Calu3 (cell line): ENCODE results near the gene WIPI1. TPM values are rescaled to one million over a fixed set of nuclear protein-coding genes. Genes with fewer than 3 reads are reported as not detected.
A peak's percentile ranks its signal among the peaks of the same experiment; 100 is the strongest.

Experiments
- BruUV-seq: library from RNA; stranded (reverse); fragments of 400-500 nt; replicated peaks from 2 replicates; lab custom pipeline; 2021; lab: Mats Ljungman, UMichigan
- CTCF ChIA-PET: fragments of 300-600 bp; sonication (Branson Sonifier 250); formaldehyde crosslinking; loops from one replicate; lab custom pipeline; 2022; ENCODE audit warnings: antibody characterized with exemption; lab: Charles Lee
- DNase-seq: peaks from one replicate; pipeline ENCODE4 v3.0.0; 2022
- H3K27ac Mint-ChIP-seq: one replicate; pipeline ENCODE4 v1.8.0; 2022; ENCODE audit warnings: mixed read lengths; ENCODE audit not compliant: unreplicated experiment
- H3K27me3 Mint-ChIP-seq: one replicate; pipeline ENCODE4 v1.8.0; 2022; ENCODE audit warnings: mixed read lengths; ENCODE audit not compliant: unreplicated experiment
- H3K36me3 Mint-ChIP-seq: one replicate; pipeline ENCODE4 v1.8.0; 2022; ENCODE audit warnings: mild to moderate bottlenecking, moderate library complexity, mixed read lengths; ENCODE audit not compliant: insufficient read depth, unreplicated experiment
- H3K4me1 Mint-ChIP-seq: one replicate; pipeline ENCODE4 v1.8.0; 2022; ENCODE audit warnings: mild to moderate bottlenecking, low read depth, mixed read lengths; ENCODE audit not compliant: unreplicated experiment
- H3K4me3 Mint-ChIP-seq: one replicate; pipeline ENCODE4 v1.8.0; 2022; ENCODE audit warnings: mild to moderate bottlenecking, low read depth, moderate library complexity, mixed read lengths; ENCODE audit not compliant: unreplicated experiment
- H3K9me3 Mint-ChIP-seq: one replicate; pipeline ENCODE4 v1.8.0; 2022; ENCODE audit warnings: low read depth, mixed read lengths; ENCODE audit not compliant: unreplicated experiment
- CTCF ChIP-seq: fragments of 200-600 bp; IDR thresholded peaks from one replicate; pipeline ENCODE4 v1.8.0; 2022; ENCODE audit warnings: antibody characterized with exemption; ENCODE audit not compliant: unreplicated experiment
- intact Hi-C: fragments of 100-400 bp; cut with micrococcal nuclease; formaldehyde crosslinking; loops from one replicate; pipeline ENCODE4 v1.10.0; 2022; ENCODE audit not compliant: unreplicated experiment
- total RNA-seq: library from RNA; stranded (reverse); gene quantifications from 2 replicates; pipeline ENCODE4 v1.2.3, GENCODE V29; 2022

The WIPI1 gene
- total RNA-seq, 1 experiment from 2014 or later = 43.4 TPM

GRCh38 chr17:68460715-68461114 lies 3.4 kb upstream of the WIPI1 start:
- no TSS peak for BruUV-seq
- CTCF ChIA-PET = no interaction called here

GRCh38 chr17:68460146-68460545 lies 2.9 kb upstream of the WIPI1 start:
- CTCF ChIA-PET = no interaction called here
- Mint-ChIP-seq H3K27ac (no peak overlapping the region), H3K9me3 (no peaks in the 10 kb centered on the region), H3K36me3 (peaks cover 23% of the 10 kb centered on the region), H3K27me3 (no peaks in the 10 kb centered on the region), H3K4me1 (peaks cover 12% of the 10 kb centered on the region), H3K4me3 (no peak overlapping the region)
- DNase-seq = no peak
- TF ChIP-seq CTCF = no peak
- no TSS peak for BruUV-seq
- intact Hi-C loops = loop anchor here (10.0 kb wide), 1 partner anchor 495 kb away; no protein-coding TSS in a partner anchor

More at GRCh38 chr17:68460715-68461114, 3.4 kb upstream of the WIPI1 start:
- Mint-ChIP-seq H3K36me3 (peaks cover 23% of the 10 kb centered on the region), H3K4me1 (peaks cover 16% of the 10 kb centered on the region), H3K27me3 (no peaks in the 10 kb centered on the region), H3K4me3 (no peak overlapping the region), H3K9me3 (no peaks in the 10 kb centered on the region), H3K27ac (no peak overlapping the region)
- no peak for TF ChIP-seq CTCF
- no peak for DNase-seq
- intact Hi-C loops = loop anchor here (10.0 kb wide), 1 partner anchor 496 kb away; no protein-coding TSS in a partner anchor

- H3K4me3 Mint-ChIP-seq = no peak overlapping the region
- intact Hi-C loops = no loop called here
- H3K9me3 Mint-ChIP-seq = no peaks in the 10 kb centered on the region
- no TSS peak for BruUV-seq
- H3K27me3 Mint-ChIP-seq = no peaks in the 10 kb centered on the region
- peak overlapping the region; percentile 22 for H3K27ac Mint-ChIP-seq
- TF ChIP-seq CTCF = no peak
- peaks cover 23% of the 10 kb centered on the region for H3K36me3 Mint-ChIP-seq
- peaks cover 12% of the 10 kb centered on the region for H3K4me1 Mint-ChIP-seq
- CTCF ChIA-PET = no interaction called here
- DNase-seq = no peak
Measured at GRCh38 chr17:68459037-68459639, 1.8 kb upstream of the WIPI1 start.

GRCh38 chr17:68458260-68459036 lies 1.2 kb upstream of the WIPI1 start:
- peak overlapping the region; percentile 78 for H3K27ac Mint-ChIP-seq
- intact Hi-C loops = no loop called here
- DNase-seq = no peak
- H3K4me1 Mint-ChIP-seq = peaks cover 12% of the 10 kb centered on the region
- CTCF ChIA-PET = interaction anchor here (0.7 kb wide), 1 partner anchor 691 kb away, joined by 4 read pairs; no protein-coding TSS in a partner anchor
- TF ChIP-seq CTCF = no peak
- H3K27me3 Mint-ChIP-seq = no peaks in the 10 kb centered on the region
- no peaks in the 10 kb centered on the region for H3K9me3 Mint-ChIP-seq
- peak overlapping the region; percentile 88 for H3K4me3 Mint-ChIP-seq
- BruUV-seq = no TSS peak
- H3K36me3 Mint-ChIP-seq = peaks cover 23% of the 10 kb centered on the region
